Retinal pigment epithelial cell (primary cell): Measurements from ENCODE around the gene MRO.

ENCODE experiments used
- DNase-seq: peaks from one replicate; pipeline ENCODE4 v3.0.0-alpha.2; 2010; ENCODE audit warnings: low read depth
- H3K4me3 ChIP-seq: 2 replicates; pipeline ENCODE4 v1.5.1; 2011; ENCODE audit warnings: mild to moderate bottlenecking, low read length, control low read depth, moderate library complexity
- CTCF ChIP-seq: conservative IDR thresholded peaks from 2 replicates; pipeline ENCODE4 v1.5.1; 2011; ENCODE audit warnings: low read depth, low read length, control low read depth, inconsistent platforms

The MRO gene

DNA sequence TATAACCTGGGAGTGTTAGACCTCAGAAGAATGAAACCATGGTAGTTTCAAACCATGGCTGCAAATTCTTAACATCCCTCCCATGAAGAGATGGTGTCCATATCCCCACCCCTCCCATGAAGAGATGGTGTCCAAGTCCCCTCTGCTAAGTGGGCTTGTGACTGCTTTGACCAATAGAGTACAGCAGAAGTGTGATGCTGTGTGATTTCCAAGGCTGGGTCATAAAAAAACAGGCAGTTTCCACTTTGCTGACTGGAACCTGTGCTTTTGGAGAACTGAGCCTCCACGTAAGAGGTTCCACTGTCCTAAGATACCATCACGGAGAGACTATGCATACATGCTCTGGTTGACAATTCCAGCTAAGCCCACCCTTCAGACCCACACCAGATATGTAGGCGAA, 65.5 kb downstream of the MRO start:
- H3K4me3 ChIP-seq: no peak overlapping the region
- no peak for DNase-seq
- TF ChIP-seq CTCF: no peak

- TF ChIP-seq CTCF: no peak
- no peak overlapping the region for H3K4me3 ChIP-seq
- DNase-seq: no peak
Measured at GRCh38 chr18:50753311-50753710, 66.5 kb downstream of the MRO start.

DNA sequence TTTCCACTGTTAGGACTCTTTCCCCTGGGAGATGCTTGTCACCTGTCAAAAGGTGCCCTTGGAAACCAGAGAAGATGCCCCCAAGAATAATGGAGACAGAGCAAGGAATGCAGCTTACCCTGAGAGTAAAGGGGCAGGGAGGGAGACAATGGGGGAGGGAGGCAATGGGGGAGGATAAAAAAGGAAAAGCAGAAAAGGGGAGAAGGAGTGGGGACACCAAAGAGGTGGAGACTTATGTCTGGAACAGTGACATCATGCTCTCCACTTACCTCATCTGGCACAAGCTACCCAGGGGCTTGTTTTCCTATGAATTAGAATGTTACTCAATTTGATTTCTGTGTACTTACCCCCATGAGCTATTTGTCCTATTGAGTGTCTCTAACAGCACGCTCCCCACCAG, 67.9 kb downstream of the MRO start:
- H3K4me3 ChIP-seq: no peak overlapping the region
- no peak for TF ChIP-seq CTCF
- no peak for DNase-seq

DNA sequence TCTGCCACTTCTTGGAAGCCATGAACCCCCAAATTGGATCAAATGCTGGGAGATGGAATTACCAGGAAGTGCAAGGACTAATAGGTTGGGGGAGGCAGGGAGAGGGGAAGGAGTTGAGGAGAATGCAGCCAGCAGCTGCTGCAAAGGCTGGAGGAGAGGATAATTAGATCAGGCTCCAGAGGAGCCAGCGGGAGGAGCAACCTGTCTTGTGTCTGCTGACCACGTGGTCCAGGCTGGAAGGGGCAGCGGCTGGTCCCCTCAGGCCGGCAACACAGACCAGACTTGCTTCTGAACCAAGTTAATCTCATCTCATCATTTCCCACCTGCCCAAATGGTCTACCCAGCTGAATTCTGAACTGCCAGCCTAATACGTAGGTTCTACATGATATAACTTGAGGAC, 68.3 kb downstream of the MRO start:
- DNase-seq: no peak
- H3K4me3 ChIP-seq: no peak overlapping the region
- no peak for TF ChIP-seq CTCF

GRCh38 chr18:50750546-50750945, 69.3 kb downstream of the MRO start:
- no peak for TF ChIP-seq CTCF
- no peak overlapping the region for H3K4me3 ChIP-seq

DNA sequence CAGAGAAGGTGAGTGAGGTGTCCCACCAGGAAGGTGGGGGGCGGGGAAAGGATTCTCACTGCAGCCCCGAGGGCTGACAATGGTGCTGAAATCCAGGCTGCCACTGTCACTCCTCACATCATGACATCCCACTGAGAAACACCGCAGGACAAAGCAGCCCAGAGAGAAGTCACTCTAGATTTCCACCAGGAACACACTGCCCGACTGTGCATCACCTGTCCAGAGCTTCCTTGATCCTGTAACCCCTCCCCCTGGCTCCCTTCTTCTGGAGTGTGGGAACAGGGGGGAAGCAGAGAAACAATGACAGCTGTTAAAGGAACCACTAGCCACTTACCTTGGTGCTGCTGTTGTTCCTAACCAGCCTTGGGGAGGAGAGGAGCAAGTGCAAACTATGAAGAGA, 69.9 kb downstream of the MRO start:
- TF ChIP-seq CTCF: no peak
- H3K4me3 ChIP-seq: no peak overlapping the region
- no peak for DNase-seq

More at GRCh38 chr18:50750546-50750945, 69.3 kb downstream of the MRO start:
- no peak for DNase-seq

DNA sequence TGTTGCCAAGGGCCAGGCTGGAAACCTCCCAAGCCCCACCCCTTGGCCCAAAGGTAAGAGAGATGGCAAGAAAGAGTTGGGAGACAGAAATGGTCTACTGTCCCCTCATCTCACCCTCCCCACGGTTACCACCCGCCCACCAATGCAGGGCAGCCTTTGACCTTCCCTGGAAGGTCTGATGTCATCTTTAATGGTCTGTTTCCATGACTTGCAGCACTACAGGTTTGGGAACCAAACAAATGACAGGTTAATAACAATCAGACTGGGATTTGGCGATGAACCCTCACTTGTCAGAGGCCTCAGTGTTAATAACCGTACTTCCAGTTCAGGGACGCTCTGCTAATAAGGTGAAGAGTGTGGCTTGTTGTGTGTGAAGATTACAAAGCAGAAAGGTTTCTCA, 70.4 kb downstream of the MRO start:
- DNase-seq: no peak
- no peak overlapping the region for H3K4me3 ChIP-seq
- no peak for TF ChIP-seq CTCF
